ENCODE data around the gene KLF13. TPM values are rescaled to one million over a fixed set of nuclear protein-coding genes. Genes with fewer than 3 reads are reported as not detected.

KLF13 gene
- polyA plus RNA-seq, 2 of the 4 experiments (the other 2 are of a cell fraction) = 53.5 TPM

DNA sequence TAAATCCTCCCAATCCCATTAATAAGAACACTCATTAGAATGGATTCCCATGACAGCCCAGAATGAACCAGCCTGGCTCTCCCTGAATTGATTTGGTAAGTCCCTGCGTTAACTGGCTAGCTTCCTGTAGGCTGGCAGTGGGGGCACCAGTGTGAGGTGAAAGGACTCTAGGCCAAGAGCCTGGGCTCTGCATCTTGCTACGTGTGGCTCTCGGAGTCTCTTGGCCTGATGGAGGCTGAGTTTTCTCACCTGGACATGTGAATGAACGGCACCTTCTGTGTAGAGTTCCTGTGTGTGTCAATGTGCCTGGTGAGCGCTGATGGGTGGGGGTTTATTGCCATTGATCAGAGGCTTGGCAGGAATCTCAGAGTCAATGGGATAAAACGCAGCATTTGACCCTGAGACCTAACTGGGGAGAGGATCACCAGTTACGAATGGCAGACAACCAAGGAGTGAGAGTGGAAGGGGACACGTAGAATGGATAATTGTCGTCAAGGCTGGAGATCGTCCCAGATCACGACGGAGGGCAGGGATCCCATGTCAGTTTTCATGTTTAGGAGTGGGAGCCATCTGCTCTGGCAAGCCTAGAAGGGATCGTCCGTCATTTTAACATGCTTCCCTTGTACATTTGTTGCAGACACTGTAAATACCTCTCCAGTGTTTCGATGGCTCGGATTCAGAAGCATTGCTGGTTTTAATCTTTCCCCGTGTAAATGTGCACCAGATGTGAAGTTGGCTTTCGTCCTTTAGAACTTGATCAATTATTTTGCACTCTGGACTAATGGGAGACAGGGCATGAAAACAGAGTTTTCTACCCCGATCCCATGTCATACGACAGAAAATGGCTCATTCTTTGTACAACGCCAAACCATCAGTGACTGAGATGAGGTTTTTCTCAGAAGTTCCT lies 9.0 kb upstream of the KLF13 start:
- H3K4me1 ChIP-seq = no peaks in the 10 kb centered on the region
- CTCF ChIA-PET = interaction anchor here (0.5 to 1.1 kb wide), 3 partner anchors 11 to 103 kb away, joined by 3 read pairs; no protein-coding TSS in a partner anchor
- no peak overlapping the region for H3K4me3 ChIP-seq
- H3K4me2 ChIP-seq = no peak overlapping the region
- ATAC-seq (no peak), FAIRE-seq (no peak), DNase-seq (ENCODE audit: low read depth in 1 of 2, low spot score in 1 of 2) (no peak)
- 81% methylated on average over 21 of the region's 21 CpGs for WGBS (ENCODE audit: missing lambda C conversion rate)
- no peak for TF ChIP-seq RARB (CRISPR knock-in tag; IDR thresholded peaks at IDR 0.05)
- peaks cover 20% of the 10 kb centered on the region for H3K9me3 ChIP-seq
- POLR2A ChIA-PET = no interaction called here
- H3K27ac ChIP-seq = no peak overlapping the region

DNA sequence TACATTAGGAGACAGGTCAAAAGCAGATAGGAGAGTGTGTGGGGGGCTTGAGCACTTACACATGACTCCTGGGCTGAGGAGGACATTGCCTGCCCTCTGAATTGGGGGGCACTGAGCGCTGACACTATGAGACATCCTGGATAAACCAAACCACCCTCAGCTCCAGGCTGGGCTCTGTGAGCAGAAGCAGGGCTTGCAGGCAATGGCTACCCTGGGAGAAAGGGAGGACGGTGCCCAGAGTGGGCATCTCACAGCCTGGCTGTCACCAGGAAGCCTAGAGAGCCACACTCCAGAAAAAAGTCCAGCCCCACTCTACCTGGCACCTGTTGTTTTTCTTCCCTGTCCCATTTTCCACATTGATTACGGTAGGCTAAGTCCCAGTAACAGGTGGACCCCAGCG lies 8.2 kb upstream of the KLF13 start:
- Histone ChIP-seq H3K4me2 (no peak overlapping the region), H3K27ac (no peak overlapping the region), H3K4me1 (no peaks in the 10 kb centered on the region), H3K9me3 (peaks cover 15% of the 10 kb centered on the region), H3K4me3 (no peak overlapping the region)
- TF ChIP-seq, protein P1, sequence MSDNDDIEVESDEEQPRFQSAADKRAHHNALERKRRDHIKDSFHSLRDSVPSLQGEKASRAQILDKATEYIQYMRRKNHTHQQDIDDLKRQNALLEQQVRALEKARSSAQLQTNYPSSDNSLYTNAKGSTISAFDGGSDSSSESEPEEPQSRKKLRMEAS (IDR thresholded peaks at IDR 0.05) = no peak
- TF ChIP-seq EHF (CRISPR knock-in tag; IDR thresholded peaks at IDR 0.05) = no peak
- no peak for TF ChIP-seq GATA3 (IDR thresholded peaks at IDR 0.05; ENCODE audit: borderline replicate concordance)
- TF ChIP-seq EP300 (IDR thresholded peaks at IDR 0.05) = no peak
- TF ChIP-seq HOXB5 (CRISPR knock-in tag; IDR thresholded peaks at IDR 0.05) = no peak
- TF ChIP-seq RNF2 (IDR thresholded peaks at IDR 0.05; ENCODE audit: borderline replicate concordance, low read depth) = no peak
- ChIA-PET CTCF (interaction anchor here (1.0 to 3.2 kb wide), 3 partner anchors 103 to 170 kb away, joined by 3 to 17 read pairs (median 5); no protein-coding TSS in a partner anchor), POLR2A (no interaction called here)
- ATAC-seq (no peak), DNase-seq (ENCODE audit: low read depth in 1 of 2, low spot score in 1 of 2) (no peak), FAIRE-seq (no peak)
- 64% methylated on average over 4 of the region's 4 CpGs for WGBS (ENCODE audit: missing lambda C conversion rate)

DNA sequence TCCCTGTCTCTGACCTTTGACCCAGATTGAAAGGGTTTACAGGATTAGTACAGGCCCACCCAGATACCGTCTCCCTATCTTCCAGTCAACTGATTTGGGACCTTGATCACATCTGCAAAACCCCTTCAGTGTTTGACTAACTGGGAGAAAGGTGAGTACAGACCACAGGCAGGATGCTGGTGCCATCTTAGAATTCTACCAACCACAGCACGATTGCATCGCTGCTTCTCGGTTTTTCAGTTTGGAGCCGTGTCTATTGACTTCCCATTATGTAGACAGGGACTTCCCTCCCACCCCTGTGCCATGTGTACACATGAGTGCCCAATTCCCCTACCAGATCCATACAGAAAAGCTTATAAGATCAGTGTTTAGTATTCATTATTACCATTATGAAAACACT lies 6.6 kb upstream of the KLF13 start:
- H3K9me3 ChIP-seq = peaks cover 4% of the 10 kb centered on the region; the same call in 2 of the 3 replicates
- FAIRE-seq (peak; percentile 72), ATAC-seq (no peak), DNase-seq (ENCODE audit: low read depth in 1 of 2, low spot score in 1 of 2) (no peak)
- TF ChIP-seq POLR2AphosphoS2 (conservative IDR thresholded peaks at IDR 0.05; ENCODE audit: low read length) (no peak), ZNF302 (CRISPR knock-in tag; IDR thresholded peaks at IDR 0.05) (no peak), KDM1A (IDR thresholded peaks at IDR 0.05; ENCODE audit: low read depth) (no peak), HOXB5 (CRISPR knock-in tag; IDR thresholded peaks at IDR 0.05) (no peak), RCOR1 (IDR thresholded peaks at IDR 0.05; ENCODE audit: low read depth, low read length) (no peak), ZSCAN20 (CRISPR knock-in tag; IDR thresholded peaks at IDR 0.05) (no peak), POLR2A (IDR thresholded peaks at IDR 0.05; ENCODE audit: low read length) (no peak), NFE2L2 (conservative IDR thresholded peaks at IDR 0.05; ENCODE audit: low read length) (no peak), HEYL (CRISPR knock-in tag; IDR thresholded peaks at IDR 0.05) (no peak), PHF8 (IDR thresholded peaks at IDR 0.05; ENCODE audit: borderline replicate concordance, low read depth) (no peak), HOXB13 (CRISPR knock-in tag; IDR thresholded peaks at IDR 0.05; ENCODE audit: low read depth) (no peak), HOXA7 (CRISPR knock-in tag; IDR thresholded peaks at IDR 0.05) (no peak)
- TF ChIP-seq, protein P2, sequence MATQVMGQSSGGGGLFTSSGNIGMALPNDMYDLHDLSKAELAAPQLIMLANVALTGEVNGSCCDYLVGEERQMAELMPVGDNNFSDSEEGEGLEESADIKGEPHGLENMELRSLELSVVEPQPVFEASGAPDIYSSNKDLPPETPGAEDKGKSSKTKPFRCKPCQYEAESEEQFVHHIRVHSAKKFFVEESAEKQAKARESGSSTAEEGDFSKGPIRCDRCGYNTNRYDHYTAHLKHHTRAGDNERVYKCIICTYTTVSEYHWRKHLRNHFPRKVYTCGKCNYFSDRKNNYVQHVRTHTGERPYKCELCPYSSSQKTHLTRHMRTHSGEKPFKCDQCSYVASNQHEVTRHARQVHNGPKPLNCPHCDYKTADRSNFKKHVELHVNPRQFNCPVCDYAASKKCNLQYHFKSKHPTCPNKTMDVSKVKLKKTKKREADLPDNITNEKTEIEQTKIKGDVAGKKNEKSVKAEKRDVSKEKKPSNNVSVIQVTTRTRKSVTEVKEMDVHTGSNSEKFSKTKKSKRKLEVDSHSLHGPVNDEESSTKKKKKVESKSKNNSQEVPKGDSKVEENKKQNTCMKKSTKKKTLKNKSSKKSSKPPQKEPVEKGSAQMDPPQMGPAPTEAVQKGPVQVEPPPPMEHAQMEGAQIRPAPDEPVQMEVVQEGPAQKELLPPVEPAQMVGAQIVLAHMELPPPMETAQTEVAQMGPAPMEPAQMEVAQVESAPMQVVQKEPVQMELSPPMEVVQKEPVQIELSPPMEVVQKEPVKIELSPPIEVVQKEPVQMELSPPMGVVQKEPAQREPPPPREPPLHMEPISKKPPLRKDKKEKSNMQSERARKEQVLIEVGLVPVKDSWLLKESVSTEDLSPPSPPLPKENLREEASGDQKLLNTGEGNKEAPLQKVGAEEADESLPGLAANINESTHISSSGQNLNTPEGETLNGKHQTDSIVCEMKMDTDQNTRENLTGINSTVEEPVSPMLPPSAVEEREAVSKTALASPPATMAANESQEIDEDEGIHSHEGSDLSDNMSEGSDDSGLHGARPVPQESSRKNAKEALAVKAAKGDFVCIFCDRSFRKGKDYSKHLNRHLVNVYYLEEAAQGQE (IDR thresholded peaks at IDR 0.05) = no peak
- TF ChIP-seq, protein P3, sequence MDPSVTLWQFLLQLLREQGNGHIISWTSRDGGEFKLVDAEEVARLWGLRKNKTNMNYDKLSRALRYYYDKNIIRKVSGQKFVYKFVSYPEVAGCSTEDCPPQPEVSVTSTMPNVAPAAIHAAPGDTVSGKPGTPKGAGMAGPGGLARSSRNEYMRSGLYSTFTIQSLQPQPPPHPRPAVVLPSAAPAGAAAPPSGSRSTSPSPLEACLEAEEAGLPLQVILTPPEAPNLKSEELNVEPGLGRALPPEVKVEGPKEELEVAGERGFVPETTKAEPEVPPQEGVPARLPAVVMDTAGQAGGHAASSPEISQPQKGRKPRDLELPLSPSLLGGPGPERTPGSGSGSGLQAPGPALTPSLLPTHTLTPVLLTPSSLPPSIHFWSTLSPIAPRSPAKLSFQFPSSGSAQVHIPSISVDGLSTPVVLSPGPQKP (IDR thresholded peaks at IDR 0.05; ENCODE audit: low read depth, low read length) = no peak
- TF ChIP-seq, protein P4, sequence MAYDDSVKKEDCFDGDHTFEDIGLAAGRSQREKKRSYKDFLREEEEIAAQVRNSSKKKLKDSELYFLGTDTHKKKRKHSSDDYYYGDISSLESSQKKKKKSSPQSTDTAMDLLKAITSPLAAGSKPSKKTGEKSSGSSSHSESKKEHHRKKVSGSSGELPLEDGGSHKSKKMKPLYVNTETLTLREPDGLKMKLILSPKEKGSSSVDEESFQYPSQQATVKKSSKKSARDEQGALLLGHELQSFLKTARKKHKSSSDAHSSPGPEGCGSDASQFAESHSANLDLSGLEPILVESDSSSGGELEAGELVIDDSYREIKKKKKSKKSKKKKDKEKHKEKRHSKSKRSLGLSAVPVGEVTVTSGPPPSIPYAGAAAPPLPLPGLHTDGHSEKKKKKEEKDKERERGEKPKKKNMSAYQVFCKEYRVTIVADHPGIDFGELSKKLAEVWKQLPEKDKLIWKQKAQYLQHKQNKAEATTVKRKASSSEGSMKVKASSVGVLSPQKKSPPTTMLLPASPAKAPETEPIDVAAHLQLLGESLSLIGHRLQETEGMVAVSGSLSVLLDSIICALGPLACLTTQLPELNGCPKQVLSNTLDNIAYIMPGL (CRISPR knock-in tag; IDR thresholded peaks at IDR 0.05; ENCODE audit: borderline replicate concordance) = no peak
- TF ChIP-seq, protein P5, sequence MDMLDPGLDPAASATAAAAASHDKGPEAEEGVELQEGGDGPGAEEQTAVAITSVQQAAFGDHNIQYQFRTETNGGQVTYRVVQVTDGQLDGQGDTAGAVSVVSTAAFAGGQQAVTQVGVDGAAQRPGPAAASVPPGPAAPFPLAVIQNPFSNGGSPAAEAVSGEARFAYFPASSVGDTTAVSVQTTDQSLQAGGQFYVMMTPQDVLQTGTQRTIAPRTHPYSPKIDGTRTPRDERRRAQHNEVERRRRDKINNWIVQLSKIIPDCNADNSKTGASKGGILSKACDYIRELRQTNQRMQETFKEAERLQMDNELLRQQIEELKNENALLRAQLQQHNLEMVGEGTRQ (IDR thresholded peaks at IDR 0.05) = no peak
- TF ChIP-seq, protein P6, sequence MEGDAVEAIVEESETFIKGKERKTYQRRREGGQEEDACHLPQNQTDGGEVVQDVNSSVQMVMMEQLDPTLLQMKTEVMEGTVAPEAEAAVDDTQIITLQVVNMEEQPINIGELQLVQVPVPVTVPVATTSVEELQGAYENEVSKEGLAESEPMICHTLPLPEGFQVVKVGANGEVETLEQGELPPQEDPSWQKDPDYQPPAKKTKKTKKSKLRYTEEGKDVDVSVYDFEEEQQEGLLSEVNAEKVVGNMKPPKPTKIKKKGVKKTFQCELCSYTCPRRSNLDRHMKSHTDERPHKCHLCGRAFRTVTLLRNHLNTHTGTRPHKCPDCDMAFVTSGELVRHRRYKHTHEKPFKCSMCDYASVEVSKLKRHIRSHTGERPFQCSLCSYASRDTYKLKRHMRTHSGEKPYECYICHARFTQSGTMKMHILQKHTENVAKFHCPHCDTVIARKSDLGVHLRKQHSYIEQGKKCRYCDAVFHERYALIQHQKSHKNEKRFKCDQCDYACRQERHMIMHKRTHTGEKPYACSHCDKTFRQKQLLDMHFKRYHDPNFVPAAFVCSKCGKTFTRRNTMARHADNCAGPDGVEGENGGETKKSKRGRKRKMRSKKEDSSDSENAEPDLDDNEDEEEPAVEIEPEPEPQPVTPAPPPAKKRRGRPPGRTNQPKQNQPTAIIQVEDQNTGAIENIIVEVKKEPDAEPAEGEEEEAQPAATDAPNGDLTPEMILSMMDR (IDR thresholded peaks at IDR 0.05) = no peak
- no peak overlapping the region for H3K27ac ChIP-seq
- CTCF ChIA-PET = interaction anchor here (0.8 to 3.2 kb wide), 4 partner anchors 54 to 170 kb away, joined by 3 to 17 read pairs (median 4); no protein-coding TSS in a partner anchor
- POLR2A ChIA-PET = no interaction called here
- no peak overlapping the region for H3K4me2 ChIP-seq
- no peak overlapping the region for H3K4me3 ChIP-seq
- H3K4me1 ChIP-seq = peaks cover 6% of the 10 kb centered on the region
- WGBS (ENCODE audit: missing lambda C conversion rate) = 89% methylated on average over 5 of the region's 5 CpGs

Measured in A549 (cell line).